Motor neuron (in vitro differentiated cells): Measurements from ENCODE around the gene CFLAR. TPM values are rescaled to one million over a fixed set of nuclear protein-coding genes. Genes with fewer than 3 reads are reported as not detected.

Source experiments
- total RNA-seq, 8 experiments: library from RNA; unstranded; fragments of 300-600 nt; gene quantifications; 2 replicates each; pipeline versions ENCODE4 v1.2.3 to v1.2.4, GENCODE V29; 2022

CFLAR gene
- total RNA-seq, 8 experiments from 2014 or later, result 11.4 to 107 (median 24.2) TPM

Other genes with a start within 250 kb of the CFLAR start
- gene PPIL3, start 227.1 kb upstream of the CFLAR start, total RNA-seq, result 10 to 100 TPM; 40.5 to 76.7 (median 64.5) TPM
- gene NIF3L1, start 226.8 kb upstream of the CFLAR start, total RNA-seq, result 10 to 100 TPM; 17.9 to 32.0 (median 24.9) TPM
- gene ORC2, start 152.5 kb upstream of the CFLAR start, total RNA-seq, result 10 to 100 TPM in 5 of 8 experiments, 1 to 10 TPM in 3; 7.7 to 36.9 (median 13.6) TPM
- gene HYCC2, start 44.5 kb upstream of the CFLAR start, total RNA-seq, result 10 to 100 TPM in 7 of 8 experiments, 1 to 10 TPM in 1; 7.2 to 20.7 (median 15.6) TPM
- 100 to 1,000 TPM in 4 of 8 experiments, 10 to 100 TPM in 4; 77.6 to 135 (median 101) TPM for gene NDUFB3, start 44.2 kb upstream of the CFLAR start, total RNA-seq
- 10 to 100 TPM in 1 of 8 experiments, 1 to 10 TPM in 2, under 1 TPM in 5; 0.05 to 11.9 (median 0.58) TPM for gene CASP10, start 67.0 kb downstream of the CFLAR start, total RNA-seq
- 10 to 100 TPM in 4 of 8 experiments, 1 to 10 TPM in 1, under 1 TPM in 3; 0.16 to 28.3 (median 6.9) TPM for gene CASP8, start 144.4 kb downstream of the CFLAR start, total RNA-seq
- gene FLACC1, start 241.2 kb downstream of the CFLAR start, total RNA-seq, result 1 to 10 TPM in 5 of 8 experiments, under 1 TPM in 3; 0.46 to 3.7 (median 1.1) TPM